Liver (tissue), 9 donors: ENCODE measurements around the gene PRG2. TPM values are rescaled to one million over a fixed set of nuclear protein-coding genes. Genes with fewer than 3 reads are reported as not detected.

Experiments
- DNase-seq: peaks from one replicate; pipeline ENCODE4 v3.0.0-alpha.2; 2017; ENCODE audit warnings: low spot score
- H3K27ac ChIP-seq, 2 donors: one replicate each; pipeline ENCODE4 v1.7.0; 2013; ENCODE audit warnings: inconsistent platforms in 2 of 2, low read length in 2 of 2, control low read depth in 1 of 2, low read depth in 1 of 2, mild to moderate bottlenecking in 1 of 2
- H3K27me3 ChIP-seq, 4 donors: one replicate each; pipeline versions ENCODE4 v1.6.1 to v1.7.0; 2013; ENCODE audit warnings: low read length in 3 of 4, inconsistent platforms in 1 of 4, mild to moderate bottlenecking in 1 of 4, moderate library complexity in 1 of 4; ENCODE audit not compliant: control insufficient read depth in 4 of 4, insufficient read depth in 4 of 4
- H3K36me3 ChIP-seq, 4 donors: one replicate each; pipeline versions ENCODE4 v1.6.1 to v1.7.0; 2013; ENCODE audit warnings: low read length in 3 of 4, mild to moderate bottlenecking in 3 of 4, low read depth in 1 of 4, moderate library complexity in 1 of 4; ENCODE audit not compliant: control insufficient read depth in 4 of 4, insufficient read depth in 3 of 4
- H3K4me1 ChIP-seq, 4 donors: one replicate each; pipeline versions ENCODE4 v1.6.1 to v1.7.0; 2013; ENCODE audit warnings: low read length in 3 of 4, mild to moderate bottlenecking in 3 of 4, moderate library complexity in 1 of 4; ENCODE audit not compliant: control insufficient read depth in 4 of 4, insufficient read depth in 4 of 4
- H3K4me3 ChIP-seq, 3 donors: one replicate each; pipeline versions ENCODE4 v1.6.1 to v1.7.0; 2013; ENCODE audit warnings: low read length in 3 of 3, control low read depth in 1 of 3, low read depth in 1 of 3, mild to moderate bottlenecking in 1 of 3
- H3K9ac ChIP-seq, 2 donors: one replicate each; pipeline ENCODE4 v1.7.0; 2013; ENCODE audit warnings: low read length in 2 of 2, mild to moderate bottlenecking in 2 of 2, moderate library complexity in 2 of 2, control low read depth in 1 of 2, low read depth in 1 of 2
- H3K9me3 ChIP-seq, 4 donors: one replicate each; pipeline versions ENCODE4 v1.6.1 to v1.7.0; 2013; ENCODE audit warnings: low read length in 3 of 4; ENCODE audit not compliant: control insufficient read depth in 4 of 4
- EGR1 ChIP-seq, 2 donors: IDR thresholded peaks; 2 replicates each; pipeline ENCODE4 v1.6.1; 2016 to 2018; ENCODE audit warnings: antibody characterized with exemption in 2 of 2, low read depth in 2 of 2
- FOXA1 ChIP-seq: IDR thresholded peaks from 2 replicates; pipeline ENCODE4 v1.6.1; 2016; ENCODE audit warnings: antibody characterized with exemption
- FOXA2 ChIP-seq: IDR thresholded peaks from 2 replicates; pipeline ENCODE4 v1.6.1; 2016; ENCODE audit warnings: antibody characterized with exemption
- GABPA ChIP-seq, 2 donors: IDR thresholded peaks in 1 of 2; conservative IDR thresholded peaks in 1 of 2; 2 replicates each; pipeline ENCODE4 v1.6.1; 2016; ENCODE audit warnings: antibody characterized with exemption in 2 of 2, mild to moderate bottlenecking in 1 of 2, moderate library complexity in 1 of 2
- HNF4A ChIP-seq, 2 donors: conservative IDR thresholded peaks; 2 replicates each; pipeline ENCODE4 v1.6.1; 2016; ENCODE audit warnings: antibody characterized with exemption in 2 of 2, mild to moderate bottlenecking in 2 of 2
- HNF4G ChIP-seq: IDR thresholded peaks from 2 replicates; pipeline ENCODE4 v1.6.1; 2016; ENCODE audit warnings: antibody characterized with exemption
- JUND ChIP-seq, 2 donors: IDR thresholded peaks; 2 replicates each; pipeline ENCODE4 v1.6.1; 2016; ENCODE audit warnings: antibody characterized with exemption in 2 of 2
- NR2F2 ChIP-seq: IDR thresholded peaks from 2 replicates; pipeline ENCODE4 v1.6.1; 2016; ENCODE audit warnings: antibody characterized with exemption
- RAD21 ChIP-seq, 2 donors: IDR thresholded peaks; 2 replicates each; pipeline ENCODE4 v1.6.1; 2016; ENCODE audit warnings: antibody characterized with exemption in 2 of 2, mild to moderate bottlenecking in 2 of 2
- RXRA ChIP-seq, 2 donors: IDR thresholded peaks; 2 replicates each; pipeline ENCODE4 v1.6.1; 2017 to 2018; ENCODE audit warnings: antibody characterized with exemption in 2 of 2, mild to moderate bottlenecking in 1 of 2
- SP1 ChIP-seq: IDR thresholded peaks from 2 replicates; pipeline ENCODE4 v1.6.1; 2018; ENCODE audit warnings: antibody characterized with exemption, mild to moderate bottlenecking
- YY1 ChIP-seq: IDR thresholded peaks from 2 replicates; pipeline ENCODE4 v1.6.1; 2016; ENCODE audit warnings: antibody characterized with exemption, mild to moderate bottlenecking
- whole genome bisulfite sequencing: extraction: QIAGEN DNeasy Blood & Tissue Kit; methylation state at CpG from one replicate; pipeline ENCODE4 v1.1.7; 2013; 5-methylcytosine and 5-hydroxymethylcytosine counted together
- polyA plus RNA-seq, 2 donors: library from polyadenylated mRNA; stranded (reverse) in 1 of 2; unstranded in 1 of 2; fragments of 200-250 nt in 1 of 2; fragments of >200 nt in 1 of 2; fragmentation: Nextera tagmentation in 1 of 2; extraction: Ambion mirVana in 1 of 2; gene quantifications; one replicate each; pipeline versions ENCODE4 v1.2.1 to v1.2.3, GENCODE V29; 2013 to 2015
- total RNA-seq, 2 donors: library from RNA; depleted of rRNA; stranded (reverse); fragments of >200 nt; gene quantifications; one replicate each; pipeline ENCODE4 v1.2.3, GENCODE V29; 2014
- TF ChIP-seq, protein P1 (sequence below): IDR thresholded peaks from 2 replicates; pipeline ENCODE4 v1.6.1; 2016; ENCODE audit warnings: antibody characterized with exemption
- TF ChIP-seq, protein P2 (sequence below): fragments of 150-350 bp; IDR thresholded peaks from 2 replicates; pipeline ENCODE4 v1.5.1; 2017; ENCODE audit warnings: improper control_type of control experiment, low read depth, low read length; ENCODE audit not compliant: missing input control
- TF ChIP-seq, protein P3 (sequence below): IDR thresholded peaks from 2 replicates; pipeline ENCODE4 v1.6.1; 2016; ENCODE audit warnings: antibody characterized with exemption
- TF ChIP-seq, protein P4 (sequence below): IDR thresholded peaks from 2 replicates; pipeline ENCODE4 v1.6.1; 2016; ENCODE audit warnings: antibody characterized with exemption
- TF ChIP-seq, protein P5 (sequence below): IDR thresholded peaks from 2 replicates; pipeline ENCODE4 v1.6.1; 2016; ENCODE audit warnings: antibody characterized with exemption, mild to moderate bottlenecking
- donor health status: healthy.
- donor health status: healthy.
- donor health status: healthy.
- donor health status: healthy.
- donor health status: healthy.

Gene PRG2
- total and polyA plus RNA-seq, 4 donors, result 0.74 to 24.2 (median 1.2) TPM; not detected in 1

DNA sequence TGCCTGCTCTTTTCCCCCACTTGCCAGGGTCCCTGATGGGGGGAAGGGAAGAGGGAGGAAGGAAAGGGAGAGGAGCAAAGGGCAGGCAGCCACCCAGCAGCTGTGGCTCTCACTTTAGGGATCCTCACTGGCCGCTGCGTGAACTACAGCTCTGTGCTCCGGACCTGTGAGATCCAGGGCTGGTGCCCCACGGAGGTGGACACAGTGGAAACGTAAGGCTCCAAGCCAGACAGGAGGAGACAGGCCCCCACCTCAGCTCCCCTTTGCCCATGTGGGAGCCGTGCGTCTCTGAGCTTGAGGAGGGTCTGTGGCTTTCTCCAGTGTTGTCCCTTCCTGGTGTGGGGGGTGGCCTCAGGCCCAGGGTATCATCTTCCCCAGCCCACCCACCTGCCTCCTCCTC, 42.4 kb downstream of the PRG2 start:
- Histone ChIP-seq H3K9me3 (peaks cover 0 to 2% (median 0%) of the 10 kb centered on the region in 4 donors), H3K27me3 (no peaks in the 10 kb centered on the region), H3K4me3 (no peak overlapping the region), H3K9ac (no peak overlapping the region), H3K4me1 (peaks cover 0 to 11% (median 5%) of the 10 kb centered on the region in 4 donors), H3K36me3 (no peaks in the 10 kb centered on the region), H3K27ac (no peak overlapping the region)
- 93% methylated on average over 7 of the region's 7 CpGs for whole genome bisulfite sequencing
- TF ChIP-seq, protein P1, sequence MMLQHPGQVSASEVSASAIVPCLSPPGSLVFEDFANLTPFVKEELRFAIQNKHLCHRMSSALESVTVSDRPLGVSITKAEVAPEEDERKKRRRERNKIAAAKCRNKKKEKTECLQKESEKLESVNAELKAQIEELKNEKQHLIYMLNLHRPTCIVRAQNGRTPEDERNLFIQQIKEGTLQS, result no peak
- TF ChIP-seq HNF4A (conservative IDR thresholded peaks at IDR 0.05), result no peak
- no peak for TF ChIP-seq RXRA (IDR thresholded peaks at IDR 0.05)
- TF ChIP-seq, protein P2, sequence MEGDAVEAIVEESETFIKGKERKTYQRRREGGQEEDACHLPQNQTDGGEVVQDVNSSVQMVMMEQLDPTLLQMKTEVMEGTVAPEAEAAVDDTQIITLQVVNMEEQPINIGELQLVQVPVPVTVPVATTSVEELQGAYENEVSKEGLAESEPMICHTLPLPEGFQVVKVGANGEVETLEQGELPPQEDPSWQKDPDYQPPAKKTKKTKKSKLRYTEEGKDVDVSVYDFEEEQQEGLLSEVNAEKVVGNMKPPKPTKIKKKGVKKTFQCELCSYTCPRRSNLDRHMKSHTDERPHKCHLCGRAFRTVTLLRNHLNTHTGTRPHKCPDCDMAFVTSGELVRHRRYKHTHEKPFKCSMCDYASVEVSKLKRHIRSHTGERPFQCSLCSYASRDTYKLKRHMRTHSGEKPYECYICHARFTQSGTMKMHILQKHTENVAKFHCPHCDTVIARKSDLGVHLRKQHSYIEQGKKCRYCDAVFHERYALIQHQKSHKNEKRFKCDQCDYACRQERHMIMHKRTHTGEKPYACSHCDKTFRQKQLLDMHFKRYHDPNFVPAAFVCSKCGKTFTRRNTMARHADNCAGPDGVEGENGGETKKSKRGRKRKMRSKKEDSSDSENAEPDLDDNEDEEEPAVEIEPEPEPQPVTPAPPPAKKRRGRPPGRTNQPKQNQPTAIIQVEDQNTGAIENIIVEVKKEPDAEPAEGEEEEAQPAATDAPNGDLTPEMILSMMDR, result no peak
- TF ChIP-seq EGR1 (IDR thresholded peaks at IDR 0.05; ENCODE audit: low read depth in 2 of 2), result no peak
- TF ChIP-seq, protein P3, sequence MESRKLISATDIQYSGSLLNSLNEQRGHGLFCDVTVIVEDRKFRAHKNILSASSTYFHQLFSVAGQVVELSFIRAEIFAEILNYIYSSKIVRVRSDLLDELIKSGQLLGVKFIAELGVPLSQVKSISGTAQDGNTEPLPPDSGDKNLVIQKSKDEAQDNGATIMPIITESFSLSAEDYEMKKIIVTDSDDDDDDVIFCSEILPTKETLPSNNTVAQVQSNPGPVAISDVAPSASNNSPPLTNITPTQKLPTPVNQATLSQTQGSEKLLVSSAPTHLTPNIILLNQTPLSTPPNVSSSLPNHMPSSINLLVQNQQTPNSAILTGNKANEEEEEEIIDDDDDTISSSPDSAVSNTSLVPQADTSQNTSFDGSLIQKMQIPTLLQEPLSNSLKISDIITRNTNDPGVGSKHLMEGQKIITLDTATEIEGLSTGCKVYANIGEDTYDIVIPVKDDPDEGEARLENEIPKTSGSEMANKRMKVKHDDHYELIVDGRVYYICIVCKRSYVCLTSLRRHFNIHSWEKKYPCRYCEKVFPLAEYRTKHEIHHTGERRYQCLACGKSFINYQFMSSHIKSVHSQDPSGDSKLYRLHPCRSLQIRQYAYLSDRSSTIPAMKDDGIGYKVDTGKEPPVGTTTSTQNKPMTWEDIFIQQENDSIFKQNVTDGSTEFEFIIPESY, result no peak
- TF ChIP-seq RAD21 (IDR thresholded peaks at IDR 0.05), result no peak
- TF ChIP-seq JUND (IDR thresholded peaks at IDR 0.05), result no peak
- no peak for TF ChIP-seq NR2F2
- TF ChIP-seq SP1, result no peak
- no peak for TF ChIP-seq FOXA1
- no peak for TF ChIP-seq GABPA (IDR thresholded peaks at IDR 0.05 in 1 of 2, conservative IDR thresholded peaks at IDR 0.05 in 1 of 2)
- no peak for TF ChIP-seq YY1
- TF ChIP-seq, protein P4, sequence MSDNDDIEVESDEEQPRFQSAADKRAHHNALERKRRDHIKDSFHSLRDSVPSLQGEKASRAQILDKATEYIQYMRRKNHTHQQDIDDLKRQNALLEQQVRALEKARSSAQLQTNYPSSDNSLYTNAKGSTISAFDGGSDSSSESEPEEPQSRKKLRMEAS, result no peak
- TF ChIP-seq FOXA2, result no peak
- TF ChIP-seq HNF4G, result no peak
- TF ChIP-seq, protein P5, sequence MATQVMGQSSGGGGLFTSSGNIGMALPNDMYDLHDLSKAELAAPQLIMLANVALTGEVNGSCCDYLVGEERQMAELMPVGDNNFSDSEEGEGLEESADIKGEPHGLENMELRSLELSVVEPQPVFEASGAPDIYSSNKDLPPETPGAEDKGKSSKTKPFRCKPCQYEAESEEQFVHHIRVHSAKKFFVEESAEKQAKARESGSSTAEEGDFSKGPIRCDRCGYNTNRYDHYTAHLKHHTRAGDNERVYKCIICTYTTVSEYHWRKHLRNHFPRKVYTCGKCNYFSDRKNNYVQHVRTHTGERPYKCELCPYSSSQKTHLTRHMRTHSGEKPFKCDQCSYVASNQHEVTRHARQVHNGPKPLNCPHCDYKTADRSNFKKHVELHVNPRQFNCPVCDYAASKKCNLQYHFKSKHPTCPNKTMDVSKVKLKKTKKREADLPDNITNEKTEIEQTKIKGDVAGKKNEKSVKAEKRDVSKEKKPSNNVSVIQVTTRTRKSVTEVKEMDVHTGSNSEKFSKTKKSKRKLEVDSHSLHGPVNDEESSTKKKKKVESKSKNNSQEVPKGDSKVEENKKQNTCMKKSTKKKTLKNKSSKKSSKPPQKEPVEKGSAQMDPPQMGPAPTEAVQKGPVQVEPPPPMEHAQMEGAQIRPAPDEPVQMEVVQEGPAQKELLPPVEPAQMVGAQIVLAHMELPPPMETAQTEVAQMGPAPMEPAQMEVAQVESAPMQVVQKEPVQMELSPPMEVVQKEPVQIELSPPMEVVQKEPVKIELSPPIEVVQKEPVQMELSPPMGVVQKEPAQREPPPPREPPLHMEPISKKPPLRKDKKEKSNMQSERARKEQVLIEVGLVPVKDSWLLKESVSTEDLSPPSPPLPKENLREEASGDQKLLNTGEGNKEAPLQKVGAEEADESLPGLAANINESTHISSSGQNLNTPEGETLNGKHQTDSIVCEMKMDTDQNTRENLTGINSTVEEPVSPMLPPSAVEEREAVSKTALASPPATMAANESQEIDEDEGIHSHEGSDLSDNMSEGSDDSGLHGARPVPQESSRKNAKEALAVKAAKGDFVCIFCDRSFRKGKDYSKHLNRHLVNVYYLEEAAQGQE, result no peak
- no peak for DNase-seq
